ENCODE data around the gene RBM42.
"Not testable (repeated sequence)": the region's sequence is repeated elsewhere in the genome, so short reads cannot be mapped to it uniquely, and the experiment has no call there.

The RBM42 gene

GRCh38 chr19:35592226-35592625, 36.6 kb upstream of the RBM42 start:
- peaks cover 3% of the 10 kb centered on the region for H3K27me3 ChIP-seq
- H3K9me3 ChIP-seq: no peaks in the 10 kb centered on the region
- no peaks in the 10 kb centered on the region for H3K36me3 ChIP-seq
- no peaks in the 10 kb centered on the region for H3K4me1 ChIP-seq (ENCODE audit: control insufficient read depth in 1 of 2, insufficient read depth in 1 of 2, low read depth in 1 of 2, low read length in 1 of 2)
- no peak overlapping the region for H3K4me3 ChIP-seq (ENCODE audit: low read depth in 1 of 2, low read length in 1 of 2)
- TF ChIP-seq CTCF (IDR thresholded peaks at IDR 0.05): no peak
- no peak overlapping the region for H3K27ac ChIP-seq

- H3K27ac ChIP-seq; H3K4me1 ChIP-seq (ENCODE audit: control insufficient read depth in 1 of 2, insufficient read depth in 1 of 2, low read depth in 1 of 2, low read length in 1 of 2); H3K9me3 ChIP-seq; H3K36me3 ChIP-seq; H3K4me3 ChIP-seq (ENCODE audit: low read depth in 1 of 2, low read length in 1 of 2): not testable (repeated sequence)
- peaks cover 19% of the 10 kb centered on the region for H3K27me3 ChIP-seq
These were observed 33.8 kb upstream of the RBM42 start for GRCh38 chr19:35595026-35595425.

- Histone ChIP-seq H3K4me3 (ENCODE audit: low read depth in 1 of 2, low read length in 1 of 2) (no peak overlapping the region), H3K27ac (no peak overlapping the region), H3K36me3 (no peaks in the 10 kb centered on the region), H3K4me1 (ENCODE audit: control insufficient read depth in 1 of 2, insufficient read depth in 1 of 2, low read depth in 1 of 2, low read length in 1 of 2) (no peaks in the 10 kb centered on the region), H3K9me3 (no peaks in the 10 kb centered on the region), H3K27me3 (peaks cover 19% of the 10 kb centered on the region)
- TF ChIP-seq CTCF (IDR thresholded peaks at IDR 0.05): no peak
These were observed 32.9 kb upstream of the RBM42 start for GRCh38 chr19:35595928-35596327.

GRCh38 chr19:35596366-35596999, 32.4 kb upstream of the RBM42 start:
- no peak overlapping the region for H3K27ac ChIP-seq
- peaks cover 18% of the 10 kb centered on the region for H3K27me3 ChIP-seq
- H3K4me3 ChIP-seq (ENCODE audit: low read depth in 1 of 2, low read length in 1 of 2): no peak overlapping the region
- no peaks in the 10 kb centered on the region for H3K4me1 ChIP-seq (ENCODE audit: control insufficient read depth in 1 of 2, insufficient read depth in 1 of 2, low read depth in 1 of 2, low read length in 1 of 2)
- TF ChIP-seq CTCF (IDR thresholded peaks at IDR 0.05): no peak
- H3K36me3 ChIP-seq: no peaks in the 10 kb centered on the region
- no peaks in the 10 kb centered on the region for H3K9me3 ChIP-seq

GRCh38 chr19:35601971-35602370, 26.9 kb upstream of the RBM42 start:
- Histone ChIP-seq H3K27me3 (peaks cover 16% of the 10 kb centered on the region), H3K27ac (no peak overlapping the region), H3K4me1 (ENCODE audit: control insufficient read depth in 1 of 2, insufficient read depth in 1 of 2, low read depth in 1 of 2, low read length in 1 of 2) (peaks cover 0 to 4% of the 10 kb centered on the region in 2 experiments), H3K4me3 (ENCODE audit: low read depth in 1 of 2, low read length in 1 of 2) (no peak overlapping the region), H3K36me3 (no peaks in the 10 kb centered on the region), H3K9me3 (no peaks in the 10 kb centered on the region)
- TF ChIP-seq CTCF (IDR thresholded peaks at IDR 0.05): no peak

GRCh38 chr19:35604436-35604835, 24.4 kb upstream of the RBM42 start:
- H3K4me1 ChIP-seq (ENCODE audit: control insufficient read depth in 1 of 2, insufficient read depth in 1 of 2, low read depth in 1 of 2, low read length in 1 of 2); H3K36me3 ChIP-seq; H3K9me3 ChIP-seq; H3K27me3 ChIP-seq; H3K4me3 ChIP-seq (ENCODE audit: low read depth in 1 of 2, low read length in 1 of 2); H3K27ac ChIP-seq: not testable (repeated sequence)

- not testable (repeated sequence) for H3K27me3 ChIP-seq; H3K27ac ChIP-seq; H3K9me3 ChIP-seq; H3K4me3 ChIP-seq (ENCODE audit: low read depth in 1 of 2, low read length in 1 of 2); H3K36me3 ChIP-seq
- peaks cover 16 to 18% of the 10 kb centered on the region in 2 experiments for H3K4me1 ChIP-seq (ENCODE audit: control insufficient read depth in 1 of 2, insufficient read depth in 1 of 2, low read depth in 1 of 2, low read length in 1 of 2)
These were observed 21.7 kb upstream of the RBM42 start for GRCh38 chr19:35607170-35607569.

Measured in neutrophil (primary cell).